Ectodermal cell (in vitro differentiated cells): ENCODE results near the gene SDHA.
"Not testable (repeated sequence)": the region's sequence is repeated elsewhere in the genome, so short reads cannot be mapped to it uniquely, and the experiment has no call there.

Experiments used
- H3K27ac ChIP-seq: 2 replicates; pipeline ENCODE4 v1.7.0; 2013; ENCODE audit warnings: mild to moderate bottlenecking, low read depth, low read length; ENCODE audit not compliant: insufficient read depth, poor library complexity, severe bottlenecking
- H3K27me3 ChIP-seq: 2 replicates; pipeline ENCODE4 v1.7.0; 2013; ENCODE audit warnings: mild to moderate bottlenecking, low read length; ENCODE audit not compliant: insufficient read depth, control insufficient read depth, poor library complexity, severe bottlenecking
- H3K36me3 ChIP-seq: one replicate; pipeline ENCODE4 v1.7.0; 2013; ENCODE audit warnings: low read length; ENCODE audit not compliant: control insufficient read depth, insufficient read depth
- H3K4me1 ChIP-seq: one replicate; pipeline ENCODE4 v1.7.0; 2013; ENCODE audit warnings: low read length; ENCODE audit not compliant: control insufficient read depth, insufficient read depth
- H3K4me3 ChIP-seq: 2 replicates; pipeline ENCODE4 v1.7.0; 2013; ENCODE audit warnings: low read depth, low read length, control low read depth; ENCODE audit not compliant: insufficient read depth
- H3K9me3 ChIP-seq: 2 replicates; pipeline ENCODE4 v1.7.0; 2013; ENCODE audit warnings: mild to moderate bottlenecking, low read length, moderate library complexity; ENCODE audit not compliant: control insufficient read depth
- WGBS, 2 experiments: methylation state at CpG; one replicate each; pipeline ENCODE4 v1.1.7; 2013; ENCODE audit warnings: missing lambda C conversion rate in 2 of 2; 5-methylcytosine and 5-hydroxymethylcytosine counted together

The SDHA gene

GRCh38 chr5:191949-192690 is 26.0 kb upstream of the SDHA start:
- no peaks in the 10 kb centered on the region for H3K36me3 ChIP-seq
- H3K4me3 ChIP-seq: no peak overlapping the region
- peaks cover 15% of the 10 kb centered on the region for H3K4me1 ChIP-seq
- WGBS, 2 experiments: 95% methylated on average over 46 of the region's 46 CpGs
- H3K9me3 ChIP-seq: no peaks in the 10 kb centered on the region
- H3K27me3 ChIP-seq: no peaks in the 10 kb centered on the region
- no peak overlapping the region for H3K27ac ChIP-seq

GRCh38 chr5:192691-192969 is 25.5 kb upstream of the SDHA start:
- Histone ChIP-seq H3K27me3 (no peaks in the 10 kb centered on the region), H3K4me1 (peaks cover 15% of the 10 kb centered on the region), H3K9me3 (no peaks in the 10 kb centered on the region), H3K27ac (no peak overlapping the region), H3K4me3 (no peak overlapping the region), H3K36me3 (no peaks in the 10 kb centered on the region)
- WGBS, 2 experiments: 88% methylated on average over 9 of the region's 9 CpGs

- Histone ChIP-seq H3K4me3 (no peak overlapping the region), H3K36me3 (no peaks in the 10 kb centered on the region), H3K4me1 (peaks cover 10% of the 10 kb centered on the region), H3K9me3 (no peaks in the 10 kb centered on the region), H3K27ac (no peak overlapping the region), H3K27me3 (no peaks in the 10 kb centered on the region)
- WGBS, 2 experiments: 91 to 94% methylated on average over 17 of the region's 17 CpGs
These were observed 24.9 kb upstream of the SDHA start for GRCh38 chr5:192970-193831.

- WGBS, 2 experiments: 89 to 92% methylated on average over 14 to 15 of the region's 15 CpGs
- H3K27me3 ChIP-seq: no peaks in the 10 kb centered on the region
- H3K9me3 ChIP-seq: no peaks in the 10 kb centered on the region
- no peak overlapping the region for H3K4me3 ChIP-seq
- H3K4me1 ChIP-seq: peaks cover 2% of the 10 kb centered on the region
- H3K36me3 ChIP-seq: no peaks in the 10 kb centered on the region
- H3K27ac ChIP-seq: no peak overlapping the region
These were observed 24.0 kb upstream of the SDHA start for GRCh38 chr5:194102-194501.

GRCh38 chr5:194603-195209 is 23.4 kb upstream of the SDHA start:
- Histone ChIP-seq H3K4me3 (no peak overlapping the region), H3K27me3 (no peaks in the 10 kb centered on the region), H3K9me3 (no peaks in the 10 kb centered on the region), H3K4me1 (no peaks in the 10 kb centered on the region), H3K36me3 (no peaks in the 10 kb centered on the region), H3K27ac (no peak overlapping the region)
- 95% methylated on average over 36 of the region's 36 CpGs for WGBS, 2 experiments

GRCh38 chr5:195401-196160 is 22.5 kb upstream of the SDHA start:
- Histone ChIP-seq H3K36me3 (no peaks in the 10 kb centered on the region), H3K27ac (no peak overlapping the region), H3K9me3 (no peaks in the 10 kb centered on the region), H3K27me3 (no peaks in the 10 kb centered on the region), H3K4me1 (no peaks in the 10 kb centered on the region), H3K4me3 (no peak overlapping the region)
- 86 to 87% methylated on average over 33 of the region's 33 CpGs for WGBS, 2 experiments

- H3K4me3 ChIP-seq: no peak overlapping the region
- H3K36me3 ChIP-seq: no peaks in the 10 kb centered on the region
- H3K27ac ChIP-seq: no peak overlapping the region
- peaks cover 5% of the 10 kb centered on the region for H3K4me1 ChIP-seq
- no peaks in the 10 kb centered on the region for H3K27me3 ChIP-seq
- 80 to 89% methylated on average over 8 to 10 of the region's 10 CpGs for WGBS, 2 experiments
- H3K9me3 ChIP-seq: no peaks in the 10 kb centered on the region
These were observed 21.8 kb upstream of the SDHA start for GRCh38 chr5:196350-196749.

GRCh38 chr5:197031-197430 is 21.1 kb upstream of the SDHA start:
- H3K27me3 ChIP-seq, H3K36me3 ChIP-seq, H3K9me3 ChIP-seq, H3K27ac ChIP-seq, H3K4me1 ChIP-seq, H3K4me3 ChIP-seq: not testable (repeated sequence)
- WGBS, 2 experiments: 73 to 78% methylated on average over 14 to 18 of the region's 18 CpGs

GRCh38 chr5:197892-198489 is 20.1 kb upstream of the SDHA start:
- Histone ChIP-seq H3K27ac (no peak overlapping the region), H3K4me1 (peaks cover 8% of the 10 kb centered on the region), H3K27me3 (no peaks in the 10 kb centered on the region), H3K9me3 (no peaks in the 10 kb centered on the region), H3K36me3 (no peaks in the 10 kb centered on the region), H3K4me3 (no peak overlapping the region)
- 91% methylated on average over 9 to 12 of the region's 12 CpGs for WGBS, 2 experiments
